Measurements from ENCODE around the gene C1QL1.

C1QL1 gene

GRCh38 chr17:44928136-44928535, 40.0 kb downstream of the C1QL1 start:
- no peak for DNase-seq

- DNase-seq = no peak
Measured at GRCh38 chr17:44927696-44928095, 40.4 kb downstream of the C1QL1 start.

GRCh38 chr17:44926821-44927525, 41.1 kb downstream of the C1QL1 start:
- DNase-seq = no peak

GRCh38 chr17:44925731-44926697, 42.1 kb downstream of the C1QL1 start:
- DNase-seq = no peak

- no peak for DNase-seq
Measured at GRCh38 chr17:44924107-44924544, 44.0 kb downstream of the C1QL1 start.

GRCh38 chr17:44922746-44923470, 45.2 kb downstream of the C1QL1 start:
- DNase-seq = no peak

- no peak for DNase-seq
Measured at GRCh38 chr17:44922136-44922535, 46.0 kb downstream of the C1QL1 start.

- DNase-seq = no peak
Measured at GRCh38 chr17:44921122-44921882, 46.8 kb downstream of the C1QL1 start.

GRCh38 chr17:44920565-44920940, 47.5 kb downstream of the C1QL1 start:
- DNase-seq = no peak

- no peak for DNase-seq
Measured at GRCh38 chr17:44919885-44920564, 48.1 kb downstream of the C1QL1 start.

- no peak for DNase-seq
Measured at GRCh38 chr17:44919411-44919810, 48.7 kb downstream of the C1QL1 start.

GRCh38 chr17:44918006-44918405, 50.1 kb downstream of the C1QL1 start:
- DNase-seq = no peak

GRCh38 chr17:44917456-44917855, 50.6 kb downstream of the C1QL1 start:
- DNase-seq = no peak

GRCh38 chr17:44916781-44917241, 51.3 kb downstream of the C1QL1 start:
- DNase-seq = no peak

- DNase-seq = no peak
Measured at GRCh38 chr17:44915862-44916780, 52.0 kb downstream of the C1QL1 start.

- DNase-seq = no peak
Measured at GRCh38 chr17:44915321-44915726, 52.8 kb downstream of the C1QL1 start, which contains the start of gene GFAP. Gene GFAP (minus strand): TSS chr17:44915500. CDS start chr17:44915486, 14 bp downstream.

GRCh38 chr17:44914698-44915271, 53.3 kb downstream of the C1QL1 start:
- DNase-seq = no peak

- DNase-seq = no peak
Measured at GRCh38 chr17:44914148-44914547, 54.0 kb downstream of the C1QL1 start.

GRCh38 chr17:44913676-44914075, 54.4 kb downstream of the C1QL1 start:
- no peak for DNase-seq

Measured in cortex of kidney (tissue), 1 donor.